ENCODE measurements around the gene NAA16.

The NAA16 gene

GRCh38 chr13:41327994-41328790 is 17.1 kb downstream of the NAA16 start:
- DNase-seq (ENCODE audit: low spot score): no peak
- TF ChIP-seq, protein P1, sequence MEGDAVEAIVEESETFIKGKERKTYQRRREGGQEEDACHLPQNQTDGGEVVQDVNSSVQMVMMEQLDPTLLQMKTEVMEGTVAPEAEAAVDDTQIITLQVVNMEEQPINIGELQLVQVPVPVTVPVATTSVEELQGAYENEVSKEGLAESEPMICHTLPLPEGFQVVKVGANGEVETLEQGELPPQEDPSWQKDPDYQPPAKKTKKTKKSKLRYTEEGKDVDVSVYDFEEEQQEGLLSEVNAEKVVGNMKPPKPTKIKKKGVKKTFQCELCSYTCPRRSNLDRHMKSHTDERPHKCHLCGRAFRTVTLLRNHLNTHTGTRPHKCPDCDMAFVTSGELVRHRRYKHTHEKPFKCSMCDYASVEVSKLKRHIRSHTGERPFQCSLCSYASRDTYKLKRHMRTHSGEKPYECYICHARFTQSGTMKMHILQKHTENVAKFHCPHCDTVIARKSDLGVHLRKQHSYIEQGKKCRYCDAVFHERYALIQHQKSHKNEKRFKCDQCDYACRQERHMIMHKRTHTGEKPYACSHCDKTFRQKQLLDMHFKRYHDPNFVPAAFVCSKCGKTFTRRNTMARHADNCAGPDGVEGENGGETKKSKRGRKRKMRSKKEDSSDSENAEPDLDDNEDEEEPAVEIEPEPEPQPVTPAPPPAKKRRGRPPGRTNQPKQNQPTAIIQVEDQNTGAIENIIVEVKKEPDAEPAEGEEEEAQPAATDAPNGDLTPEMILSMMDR (IDR thresholded peaks at IDR 0.05; ENCODE audit: borderline replicate concordance, control extremely low read depth, extremely low read depth, insufficient read depth, missing control alignments): no peak
- in situ Hi-C loops (cut with MboI; ENCODE audit: low sequenced_read_pairs, unreplicated experiment): no loop called here

- DNase-seq (ENCODE audit: low spot score): no peak
- TF ChIP-seq, protein P1 (IDR thresholded peaks at IDR 0.05; ENCODE audit: borderline replicate concordance, control extremely low read depth, extremely low read depth, insufficient read depth, missing control alignments): no peak
- in situ Hi-C loops (cut with MboI; ENCODE audit: low sequenced_read_pairs, unreplicated experiment): no loop called here
These were observed 21.8 kb downstream of the NAA16 start for GRCh38 chr13:41332829-41333228.

DNA sequence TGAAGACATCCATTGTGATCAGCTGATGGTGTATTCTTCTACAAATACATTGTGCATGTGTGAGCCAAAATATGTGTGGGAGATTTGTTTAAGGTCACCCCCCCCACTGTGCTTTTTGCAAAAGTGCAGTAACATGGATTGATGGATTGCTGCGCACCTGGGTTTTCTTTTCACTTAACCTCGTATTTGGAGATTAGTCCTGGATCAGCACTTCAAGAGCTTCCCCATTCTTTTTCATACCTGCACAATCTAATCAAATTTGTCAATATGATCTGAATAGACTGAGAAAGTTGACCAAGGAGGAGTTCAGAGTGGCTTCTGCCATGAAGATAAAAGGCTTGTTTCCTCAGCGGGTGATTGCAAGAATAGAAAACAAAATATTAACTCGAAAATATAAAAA is 23.7 kb downstream of the NAA16 start:
- in situ Hi-C loops (cut with MboI; ENCODE audit: low sequenced_read_pairs, unreplicated experiment): no loop called here
- no peak for DNase-seq (ENCODE audit: low spot score)
- TF ChIP-seq, protein P1 (IDR thresholded peaks at IDR 0.05; ENCODE audit: borderline replicate concordance, control extremely low read depth, extremely low read depth, insufficient read depth, missing control alignments): no peak

DNA sequence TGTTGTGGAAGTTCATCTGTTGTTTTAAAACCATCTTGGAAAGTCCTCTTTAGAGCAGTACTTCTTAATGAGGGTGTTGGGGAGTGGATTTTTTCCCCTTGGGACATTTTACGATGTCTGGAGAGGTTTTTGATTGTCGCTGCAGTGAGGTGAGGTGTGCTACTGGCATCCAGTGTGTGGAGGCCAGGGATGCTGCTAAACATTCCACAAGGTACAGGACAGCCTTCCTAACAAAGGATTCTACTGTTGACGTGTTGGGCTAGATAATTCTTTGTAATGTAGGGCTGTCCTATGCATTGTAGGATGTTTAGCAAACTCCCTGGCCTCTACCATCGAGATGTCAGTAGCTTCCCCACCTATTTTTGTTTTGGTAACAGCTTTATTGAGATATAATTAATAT is 33.3 kb downstream of the NAA16 start:
- in situ Hi-C loops (cut with MboI; ENCODE audit: low sequenced_read_pairs, unreplicated experiment): no loop called here
- TF ChIP-seq, protein P1 (IDR thresholded peaks at IDR 0.05; ENCODE audit: borderline replicate concordance, control extremely low read depth, extremely low read depth, insufficient read depth, missing control alignments): no peak

GRCh38 chr13:41345165-41345913 is 34.3 kb downstream of the NAA16 start:
- in situ Hi-C loops (cut with MboI; ENCODE audit: low sequenced_read_pairs, unreplicated experiment): no loop called here
- DNase-seq (ENCODE audit: low spot score): no peak

More for the DNA sequence above, 33.3 kb downstream of the NAA16 start:
- DNase-seq (ENCODE audit: low spot score): no peak

DNA sequence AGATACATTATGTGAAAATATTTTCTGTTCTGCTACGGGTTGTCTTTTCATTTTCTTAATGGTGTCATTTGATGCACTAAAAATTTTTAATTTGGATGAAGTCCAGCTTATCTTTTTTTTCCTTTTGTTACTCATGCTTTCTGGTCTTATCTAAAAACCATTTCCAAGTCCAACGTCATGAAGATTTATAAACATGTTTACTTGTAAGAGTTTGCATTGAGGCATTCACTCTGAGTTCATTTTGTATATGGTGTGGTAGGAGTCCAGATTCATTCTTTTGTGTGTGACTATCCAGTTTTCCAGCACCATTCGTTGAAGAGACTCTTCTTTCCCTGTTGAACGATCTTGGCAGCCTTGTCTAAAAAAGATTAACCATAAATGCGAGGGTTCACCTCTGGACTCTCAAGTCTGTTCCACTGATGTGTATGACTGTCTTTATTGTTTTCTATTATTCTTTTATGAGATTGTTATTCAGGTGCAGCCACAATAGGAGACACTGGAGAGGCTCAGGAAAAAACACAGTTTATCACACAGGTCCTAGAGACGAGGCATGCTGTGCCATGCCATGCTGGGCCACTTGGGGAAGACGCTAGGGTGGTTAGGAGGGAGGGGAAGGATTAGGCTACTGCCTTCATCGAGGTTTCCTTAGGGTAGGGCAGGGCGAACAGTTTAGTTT is 35.0 kb downstream of the NAA16 start:
- in situ Hi-C loops (cut with MboI; ENCODE audit: low sequenced_read_pairs, unreplicated experiment): no loop called here
- no peak for DNase-seq (ENCODE audit: low spot score)
- TF ChIP-seq, protein P1 (IDR thresholded peaks at IDR 0.05; ENCODE audit: borderline replicate concordance, control extremely low read depth, extremely low read depth, insufficient read depth, missing control alignments): no peak

More at GRCh38 chr13:41345165-41345913, 34.3 kb downstream of the NAA16 start:
- TF ChIP-seq, protein P1 (IDR thresholded peaks at IDR 0.05; ENCODE audit: borderline replicate concordance, control extremely low read depth, extremely low read depth, insufficient read depth, missing control alignments): no peak

Data from GM13976 (cell line).